IMR-90 (cell line): ENCODE results near the gene SRP54.

ENCODE experiments used
- CTCF ChIP-seq: conservative IDR thresholded peaks from 2 replicates; pipeline ENCODE4 v1.5.1; 2012; ENCODE audit warnings: mild to moderate bottlenecking, low read depth, low read length, improper control_type of control experiment
- POLR2A ChIP-seq: IDR thresholded peaks from 2 replicates; pipeline ENCODE4 v1.6.1; 2012; ENCODE audit warnings: mild to moderate bottlenecking, low read depth, low read length
- RFX5 ChIP-seq: IDR thresholded peaks from 2 replicates; pipeline ENCODE4 v1.8.0; 2012; ENCODE audit warnings: low read depth, mild to moderate bottlenecking, low read length, moderate library complexity

GRCh38 chr14:34965912-34966311, 16.9 kb upstream of the SRP54 start:
- TF ChIP-seq CTCF (no peak), POLR2A (no peak), RFX5 (no peak)
